Chondrocyte (in vitro differentiated cells): ENCODE measurements around the gene IL3. TPM values are rescaled to one million over a fixed set of nuclear protein-coding genes. Genes with fewer than 3 reads are reported as not detected.

Experiments
- DNase-seq: peaks from one replicate; pipeline ENCODE4 v3.0.0; 2021; ENCODE audit warnings: mixed read lengths, low spot score
- H3K27ac Mint-ChIP-seq: one replicate; pipeline ENCODE4 v1.8.0; 2021; ENCODE audit warnings: mild to moderate bottlenecking, moderate library complexity, mixed read lengths; ENCODE audit not compliant: unreplicated experiment
- H3K27me3 Mint-ChIP-seq: 2 replicates; pipeline ENCODE4 v1.8.0; 2021; ENCODE audit warnings: low read depth, mixed read lengths
- H3K36me3 Mint-ChIP-seq: 2 replicates; pipeline ENCODE4 v1.8.0; 2021; ENCODE audit warnings: low read depth, mixed read lengths
- H3K4me1 Mint-ChIP-seq: 2 replicates; pipeline ENCODE4 v1.8.0; 2021; ENCODE audit warnings: low read depth, mild to moderate bottlenecking, mixed read lengths
- H3K4me3 Mint-ChIP-seq: one replicate; pipeline ENCODE4 v1.8.0; 2021; ENCODE audit warnings: mild to moderate bottlenecking, moderate library complexity, mixed read lengths; ENCODE audit not compliant: unreplicated experiment
- H3K9me3 Mint-ChIP-seq: 2 replicates; pipeline ENCODE4 v1.8.0; 2021; ENCODE audit warnings: low read depth, mixed read lengths
- CTCF ChIP-seq: fragments of 200-600 bp; sonication (generic); IDR thresholded peaks from 2 replicates; pipeline ENCODE4 v1.5.0; 2021; ENCODE audit warnings: antibody characterized with exemption, mild to moderate bottlenecking, moderate library complexity
- total RNA-seq: library from RNA; stranded (reverse); gene quantifications from 3 replicates; pipeline ENCODE4 v1.2.1, GENCODE V29; 2021

IL3 gene
- total RNA-seq, 1 donor from 2014 or later = not detected

- Mint-ChIP-seq H3K27ac (no peak overlapping the region), H3K36me3 (no peaks in the 10 kb centered on the region), H3K27me3 (peaks cover 4% of the 10 kb centered on the region), H3K4me3 (no peak overlapping the region), H3K4me1 (no peaks in the 10 kb centered on the region), H3K9me3 (no peaks in the 10 kb centered on the region)
- peak; percentile 29 for DNase-seq
- TF ChIP-seq CTCF = no peak
These were observed 2.8 kb upstream of the IL3 start for GRCh38 chr5:132057498-132058255.

GRCh38 chr5:132058646-132059042, 1.8 kb upstream of the IL3 start:
- H3K27me3 Mint-ChIP-seq = peaks cover 3% of the 10 kb centered on the region
- no peak for DNase-seq
- TF ChIP-seq CTCF = no peak
- H3K27ac Mint-ChIP-seq = no peak overlapping the region
- H3K9me3 Mint-ChIP-seq = no peaks in the 10 kb centered on the region
- H3K4me1 Mint-ChIP-seq = no peaks in the 10 kb centered on the region
- H3K4me3 Mint-ChIP-seq = no peak overlapping the region
- H3K36me3 Mint-ChIP-seq = no peaks in the 10 kb centered on the region

GRCh38 chr5:132059043-132059695, 1.3 kb upstream of the IL3 start:
- TF ChIP-seq CTCF = no peak
- Mint-ChIP-seq H3K27ac (no peak overlapping the region), H3K9me3 (no peaks in the 10 kb centered on the region), H3K4me1 (no peaks in the 10 kb centered on the region), H3K4me3 (no peak overlapping the region), H3K36me3 (no peaks in the 10 kb centered on the region), H3K27me3 (peaks cover 3% of the 10 kb centered on the region)
- DNase-seq = peak; percentile 49

GRCh38 chr5:132059696-132060500, 557 bp upstream of the IL3 start:
- Mint-ChIP-seq H3K27ac (no peak overlapping the region), H3K9me3 (no peaks in the 10 kb centered on the region), H3K36me3 (no peaks in the 10 kb centered on the region), H3K27me3 (peaks cover 3% of the 10 kb centered on the region), H3K4me3 (no peak overlapping the region), H3K4me1 (no peaks in the 10 kb centered on the region)
- TF ChIP-seq CTCF = no peak
- DNase-seq = peak; percentile 76
